Epithelial cell of esophagus (primary cell): ENCODE results near the gene TTC21A.
"Not testable (repeated sequence)": the region's sequence is repeated elsewhere in the genome, so short reads cannot be mapped to it uniquely, and the experiment has no call there.

Experiments
- DNase-seq: peaks from one replicate; pipeline ENCODE4 v3.0.0; 2010; ENCODE audit warnings: low read depth
- H3K4me3 ChIP-seq: 2 replicates; pipeline ENCODE4 v1.5.1; 2011; ENCODE audit warnings: mild to moderate bottlenecking, low read length, control low read depth
- TF ChIP-seq, protein P1 (sequence below): IDR thresholded peaks from 2 replicates; pipeline ENCODE4 v1.5.1; 2011; ENCODE audit warnings: low read depth, mild to moderate bottlenecking, low read length, control low read depth, inconsistent platforms; ENCODE audit not compliant: insufficient read depth; ENCODE audit errors: missing control alignments

Gene TTC21A

DNA sequence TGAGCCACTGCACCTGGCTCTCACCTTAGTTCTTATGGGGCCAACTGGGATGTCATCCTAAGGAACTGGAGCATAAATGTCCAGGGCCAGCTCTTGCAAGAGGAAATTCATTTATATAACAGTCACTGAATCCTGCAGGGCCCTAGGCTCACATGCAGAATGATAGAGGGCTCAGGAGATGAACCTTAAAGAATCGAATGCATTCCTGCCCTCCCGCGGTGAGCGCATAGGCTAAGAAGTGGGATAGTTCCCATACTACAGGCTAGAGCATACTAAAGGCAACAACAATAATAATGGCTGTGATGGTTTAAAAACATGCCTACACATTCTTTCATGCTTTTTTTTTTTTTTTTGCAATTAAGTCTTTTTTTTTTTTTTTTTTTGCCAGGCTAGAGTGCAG is 63.0 kb downstream of the TTC21A start:
- TF ChIP-seq, protein P1, sequence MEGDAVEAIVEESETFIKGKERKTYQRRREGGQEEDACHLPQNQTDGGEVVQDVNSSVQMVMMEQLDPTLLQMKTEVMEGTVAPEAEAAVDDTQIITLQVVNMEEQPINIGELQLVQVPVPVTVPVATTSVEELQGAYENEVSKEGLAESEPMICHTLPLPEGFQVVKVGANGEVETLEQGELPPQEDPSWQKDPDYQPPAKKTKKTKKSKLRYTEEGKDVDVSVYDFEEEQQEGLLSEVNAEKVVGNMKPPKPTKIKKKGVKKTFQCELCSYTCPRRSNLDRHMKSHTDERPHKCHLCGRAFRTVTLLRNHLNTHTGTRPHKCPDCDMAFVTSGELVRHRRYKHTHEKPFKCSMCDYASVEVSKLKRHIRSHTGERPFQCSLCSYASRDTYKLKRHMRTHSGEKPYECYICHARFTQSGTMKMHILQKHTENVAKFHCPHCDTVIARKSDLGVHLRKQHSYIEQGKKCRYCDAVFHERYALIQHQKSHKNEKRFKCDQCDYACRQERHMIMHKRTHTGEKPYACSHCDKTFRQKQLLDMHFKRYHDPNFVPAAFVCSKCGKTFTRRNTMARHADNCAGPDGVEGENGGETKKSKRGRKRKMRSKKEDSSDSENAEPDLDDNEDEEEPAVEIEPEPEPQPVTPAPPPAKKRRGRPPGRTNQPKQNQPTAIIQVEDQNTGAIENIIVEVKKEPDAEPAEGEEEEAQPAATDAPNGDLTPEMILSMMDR = no peak
- H3K4me3 ChIP-seq = no peak overlapping the region
- no peak for DNase-seq

DNA sequence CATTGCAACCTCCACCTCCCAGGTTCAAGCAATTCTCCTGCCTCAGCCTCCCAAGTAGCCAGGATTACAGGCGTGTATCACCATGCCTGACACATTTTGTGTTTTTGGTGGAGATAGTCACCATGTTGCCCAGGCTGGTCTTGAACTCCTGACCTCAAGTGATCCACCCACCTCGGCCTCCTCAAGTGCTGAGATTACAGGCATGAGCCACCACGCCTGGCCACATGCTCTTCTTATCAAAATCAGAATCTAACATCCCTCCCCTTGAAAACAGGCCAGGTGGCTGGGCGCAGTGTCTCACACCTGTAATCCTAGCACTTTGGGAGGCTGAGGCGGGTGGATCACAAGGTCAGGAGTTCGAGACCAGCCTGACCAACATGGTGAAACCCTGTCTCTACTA is 63.4 kb downstream of the TTC21A start:
- DNase-seq = not testable (repeated sequence)

DNA sequence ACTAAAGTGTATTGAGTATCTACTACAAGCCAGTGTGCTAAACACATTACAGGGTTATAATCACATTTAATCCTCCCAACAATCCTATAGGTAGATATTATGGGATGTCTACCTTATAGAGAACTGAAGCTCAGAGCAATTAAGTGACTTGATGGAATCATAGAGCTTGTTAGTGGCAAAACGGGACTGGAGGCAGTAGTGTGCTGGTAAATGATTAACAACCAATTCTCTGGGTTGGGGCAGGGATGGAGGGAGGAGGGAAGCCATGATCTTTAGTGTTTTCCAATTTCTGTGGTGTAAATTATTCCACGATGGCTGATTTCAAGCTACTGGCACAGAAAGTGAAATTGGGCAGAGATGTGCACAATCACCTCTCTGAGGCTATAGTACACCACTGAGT is 64.4 kb downstream of the TTC21A start:
- no peak overlapping the region for H3K4me3 ChIP-seq
- TF ChIP-seq, protein P1 = no peak
- no peak for DNase-seq

More for the DNA sequence above, 63.4 kb downstream of the TTC21A start:
- H3K4me3 ChIP-seq = not testable (repeated sequence)

DNA sequence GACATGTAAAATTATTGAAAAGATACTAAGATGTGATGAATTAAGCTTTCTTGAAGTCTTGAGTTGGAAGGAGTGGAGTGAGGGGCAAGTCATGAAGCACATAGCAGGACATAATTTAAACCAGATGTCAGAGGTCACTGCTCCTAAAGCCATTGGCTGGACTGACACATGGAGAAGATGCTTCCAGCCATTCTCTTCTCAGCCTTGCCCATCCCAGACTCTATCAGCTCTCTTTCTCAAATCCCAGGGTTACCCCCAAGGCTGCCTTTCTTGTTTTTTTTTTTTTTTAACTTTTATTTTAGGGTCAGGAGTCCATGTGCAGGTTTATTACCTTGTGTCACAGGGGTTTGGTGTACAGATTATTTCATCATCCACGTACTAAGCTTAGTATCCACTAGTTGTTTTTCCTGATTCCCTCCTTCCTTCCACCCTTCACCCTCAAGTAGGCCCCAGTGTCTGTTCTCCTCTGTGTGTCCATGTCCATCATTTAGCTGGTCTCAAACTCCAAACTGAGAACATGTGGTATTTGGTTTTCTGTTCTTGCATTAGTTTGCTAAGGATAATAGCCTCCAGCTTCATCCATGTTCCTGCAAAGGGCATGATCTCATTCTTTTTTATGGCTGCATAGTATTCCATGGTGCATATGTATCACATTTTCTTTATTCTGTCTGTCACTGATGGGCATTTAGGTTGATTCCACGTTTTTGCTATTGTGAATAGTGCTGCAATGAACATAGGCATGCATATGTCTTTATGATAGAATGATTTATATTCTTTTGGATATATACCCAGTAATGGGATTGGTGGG is 66.0 kb downstream of the TTC21A start:
- no peak for DNase-seq
- H3K4me3 ChIP-seq = no peak overlapping the region
- TF ChIP-seq, protein P1 = no peak

DNA sequence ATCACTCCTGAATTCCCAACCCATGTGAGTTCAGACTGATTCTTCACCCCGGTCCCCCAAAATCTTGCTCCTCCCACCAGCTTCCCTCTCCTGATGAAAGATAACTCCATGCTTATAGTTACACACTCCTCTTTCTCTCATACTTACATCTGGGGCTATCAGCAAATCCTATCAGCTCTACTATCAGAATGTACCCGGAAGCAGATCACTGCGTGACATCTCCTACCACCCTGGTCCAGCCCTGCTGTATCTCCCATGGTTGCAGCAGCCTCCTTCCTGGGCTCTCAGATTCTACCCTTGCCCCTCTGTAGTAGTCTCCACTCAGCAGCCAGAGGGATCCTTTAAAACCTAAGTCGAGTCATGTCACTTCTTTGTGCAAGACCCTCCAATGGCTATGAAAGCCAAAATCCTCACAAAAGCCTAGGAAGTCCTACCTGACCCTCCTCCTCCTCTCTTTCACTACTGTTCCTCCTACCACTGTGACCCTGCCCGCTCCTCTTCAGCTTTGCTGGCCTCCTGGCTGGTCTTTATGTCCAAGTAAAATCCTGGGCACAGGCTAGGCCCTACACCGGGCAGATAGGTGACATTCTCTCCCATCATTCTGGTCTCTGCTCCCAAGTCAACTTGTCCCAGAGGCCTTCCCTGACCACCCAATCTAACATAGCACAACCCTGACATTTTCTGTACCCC is 68.7 kb downstream of the TTC21A start:
- no peak overlapping the region for H3K4me3 ChIP-seq
- TF ChIP-seq, protein P1 = no peak
- no peak for DNase-seq

DNA sequence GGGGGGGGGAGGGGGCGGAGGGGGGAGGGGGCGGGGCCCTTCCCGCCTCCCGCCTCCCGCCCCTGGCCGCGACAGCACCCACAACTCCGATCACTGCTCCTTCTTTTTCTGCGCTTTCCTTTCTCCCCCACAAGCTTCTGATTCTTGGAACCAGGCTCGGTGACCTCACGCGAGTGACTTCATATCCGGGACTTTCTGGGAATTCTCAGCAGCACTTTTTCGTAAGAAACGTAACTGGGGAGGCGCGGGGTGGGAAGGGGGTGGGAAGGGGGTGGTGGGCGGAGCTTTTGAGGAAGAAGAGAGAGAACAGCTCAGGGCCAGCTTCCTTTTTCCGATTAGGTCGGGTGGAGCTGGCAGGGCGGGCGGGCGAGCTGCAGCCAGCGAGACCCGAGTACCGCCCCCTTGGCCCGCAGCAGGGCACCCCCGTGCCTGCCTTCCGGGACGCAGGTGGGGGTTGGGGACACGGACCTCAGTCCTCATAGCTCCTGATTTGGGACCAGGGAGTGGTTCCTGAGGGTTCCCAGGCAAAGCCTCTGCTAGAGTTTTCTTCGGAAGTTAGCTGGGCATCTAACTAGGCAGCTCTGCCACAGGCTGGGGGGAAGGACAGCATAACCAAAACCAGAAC is 70.3 kb downstream of the TTC21A start:
- H3K4me3 ChIP-seq = peak overlapping the region; percentile 44
- peak; percentile 83 for DNase-seq
- TF ChIP-seq, protein P1 = no peak

DNA sequence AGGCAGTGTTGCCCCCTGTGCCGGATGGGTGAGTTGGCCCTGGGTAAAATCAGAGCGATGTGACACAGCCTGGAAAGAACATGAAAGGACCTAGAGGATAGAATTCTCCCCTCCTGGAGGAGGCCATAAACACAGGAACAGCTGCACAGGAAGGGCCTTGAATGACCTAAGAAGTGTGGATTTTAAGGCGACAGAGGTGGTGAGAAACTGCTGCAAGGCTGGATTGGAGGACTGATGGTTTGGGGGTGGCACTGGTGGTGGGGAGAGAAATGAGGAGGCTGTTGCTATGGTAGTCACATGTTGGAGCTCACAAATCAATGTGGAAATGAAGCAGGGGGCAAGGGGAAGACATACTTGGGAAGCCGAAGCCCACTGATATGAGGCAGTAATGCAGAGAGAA is 71.1 kb downstream of the TTC21A start:
- TF ChIP-seq, protein P1 = no peak
- no peak overlapping the region for H3K4me3 ChIP-seq
- no peak for DNase-seq
